ENCODE data around the gene MAP2K5. TPM values are rescaled to one million over a fixed set of nuclear protein-coding genes. Genes with fewer than 3 reads are reported as not detected.

Gene MAP2K5
- polyA plus RNA-seq, 1 donor from 2014 or later = 12.1 TPM

DNA sequence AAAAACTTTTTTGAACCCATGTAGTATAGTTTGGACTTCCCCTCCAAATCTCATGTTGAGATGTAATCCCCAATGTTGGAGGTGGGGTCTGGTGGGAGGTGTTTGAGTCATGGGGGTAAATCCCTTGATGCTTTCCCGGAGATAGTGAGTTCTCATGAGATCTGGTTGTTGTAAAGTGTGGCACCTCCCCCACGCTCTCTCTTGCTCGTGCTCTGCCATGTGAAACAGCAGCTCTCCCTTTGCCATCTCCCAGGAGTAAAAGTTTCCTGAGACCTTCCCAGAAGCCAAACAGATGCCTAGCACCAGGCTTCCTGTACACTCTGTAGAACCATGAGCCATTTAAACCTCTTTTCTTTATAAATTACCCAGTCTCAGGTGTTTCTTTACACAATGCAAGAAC lies 313.3 kb downstream of the MAP2K5 start:
- Histone ChIP-seq H4K20me1 (ENCODE audit: insufficient read depth) (no peaks in the 10 kb centered on the region), H3K4me2 (ENCODE audit: low read length) (no peak overlapping the region), H3K9ac (ENCODE audit: low read length) (no peak overlapping the region), H2AFZ (ENCODE audit: low read depth, low read length) (no peak overlapping the region), H3K27me3 (ENCODE audit: insufficient read depth, low read depth, low read length) (no peaks in the 10 kb centered on the region), H3K79me2 (replicated peaks; ENCODE audit: insufficient read depth, low read length) (no peaks in the 10 kb centered on the region), H3K27ac (ENCODE audit: low read length) (no peak overlapping the region), H3K4me3 (ENCODE audit: low read length) (no peak overlapping the region), H3K9me3 (ENCODE audit: low read length) (no peaks in the 10 kb centered on the region), H3F3A (ENCODE audit: insufficient read depth, low read length, poor library complexity, severe bottlenecking) (no peaks in the 10 kb centered on the region), H3K36me3 (ENCODE audit: insufficient read depth, low read length) (no peaks in the 10 kb centered on the region), H3K9me2 (ENCODE audit: insufficient read depth, low read length) (no peaks in the 10 kb centered on the region)
- TF ChIP-seq RAD21 (conservative IDR thresholded peaks at IDR 0.05) = no peak
- no peak for TF ChIP-seq MXI1 (conservative IDR thresholded peaks at IDR 0.05; ENCODE audit: poor library complexity, severe bottlenecking)
- no peak for TF ChIP-seq SMC3 (conservative IDR thresholded peaks at IDR 0.05; ENCODE audit: poor library complexity)
- no peak for TF ChIP-seq TAF1 (IDR thresholded peaks at IDR 0.05; ENCODE audit: low read depth)
- TF ChIP-seq EZH2 (IDR thresholded peaks at IDR 0.05; ENCODE audit: borderline replicate concordance, insufficient read depth, low read length, poor library complexity, severe bottlenecking) = no peak
- no peak for TF ChIP-seq POLR2AphosphoS5 (IDR thresholded peaks at IDR 0.05)
- TF ChIP-seq, protein P1, sequence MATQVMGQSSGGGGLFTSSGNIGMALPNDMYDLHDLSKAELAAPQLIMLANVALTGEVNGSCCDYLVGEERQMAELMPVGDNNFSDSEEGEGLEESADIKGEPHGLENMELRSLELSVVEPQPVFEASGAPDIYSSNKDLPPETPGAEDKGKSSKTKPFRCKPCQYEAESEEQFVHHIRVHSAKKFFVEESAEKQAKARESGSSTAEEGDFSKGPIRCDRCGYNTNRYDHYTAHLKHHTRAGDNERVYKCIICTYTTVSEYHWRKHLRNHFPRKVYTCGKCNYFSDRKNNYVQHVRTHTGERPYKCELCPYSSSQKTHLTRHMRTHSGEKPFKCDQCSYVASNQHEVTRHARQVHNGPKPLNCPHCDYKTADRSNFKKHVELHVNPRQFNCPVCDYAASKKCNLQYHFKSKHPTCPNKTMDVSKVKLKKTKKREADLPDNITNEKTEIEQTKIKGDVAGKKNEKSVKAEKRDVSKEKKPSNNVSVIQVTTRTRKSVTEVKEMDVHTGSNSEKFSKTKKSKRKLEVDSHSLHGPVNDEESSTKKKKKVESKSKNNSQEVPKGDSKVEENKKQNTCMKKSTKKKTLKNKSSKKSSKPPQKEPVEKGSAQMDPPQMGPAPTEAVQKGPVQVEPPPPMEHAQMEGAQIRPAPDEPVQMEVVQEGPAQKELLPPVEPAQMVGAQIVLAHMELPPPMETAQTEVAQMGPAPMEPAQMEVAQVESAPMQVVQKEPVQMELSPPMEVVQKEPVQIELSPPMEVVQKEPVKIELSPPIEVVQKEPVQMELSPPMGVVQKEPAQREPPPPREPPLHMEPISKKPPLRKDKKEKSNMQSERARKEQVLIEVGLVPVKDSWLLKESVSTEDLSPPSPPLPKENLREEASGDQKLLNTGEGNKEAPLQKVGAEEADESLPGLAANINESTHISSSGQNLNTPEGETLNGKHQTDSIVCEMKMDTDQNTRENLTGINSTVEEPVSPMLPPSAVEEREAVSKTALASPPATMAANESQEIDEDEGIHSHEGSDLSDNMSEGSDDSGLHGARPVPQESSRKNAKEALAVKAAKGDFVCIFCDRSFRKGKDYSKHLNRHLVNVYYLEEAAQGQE (IDR thresholded peaks at IDR 0.05; ENCODE audit: borderline replicate concordance) = no peak
- no peak for TF ChIP-seq CTCF (IDR thresholded peaks at IDR 0.05; ENCODE audit: poor library complexity, severe bottlenecking)

Small RNAs within 50 kb of the gene (small RNA-seq; reads per million reads assigned to genes)
- gene RNU6-1 = 0.07 to 4.1 (median 2.5) reads per million in 3 experiments

Other genes starting within 250 kb of the MAP2K5 start
- gene C15orf61, start 21.6 kb upstream of the MAP2K5 start, polyA plus RNA-seq = 20.6 and 31.3 TPM in 2 replicates